ENCODE measurements around the gene EVA1C. TPM values are rescaled to one million over a fixed set of nuclear protein-coding genes. Genes with fewer than 3 reads are reported as not detected.

Gene EVA1C
- total and polyA plus RNA-seq, 2 donors (not counting 1 experiment from before 2014, with no cell fraction given): 2.4 to 4.6 TPM

- no peak overlapping the region for H3K4me2 ChIP-seq (ENCODE audit: extremely low read depth, insufficient read depth, low read length)
- no peak for TF ChIP-seq EZH2 (IDR thresholded peaks at IDR 0.05; ENCODE audit: low read length, missing control alignments)
- no peak for TF ChIP-seq CTCF (conservative IDR thresholded peaks at IDR 0.05 in 1 of 2, IDR thresholded peaks at IDR 0.05 in 1 of 2; ENCODE audit: low read depth in 1 of 2, low read length in 2 of 2)
- H3K4me1 ChIP-seq (ENCODE audit: control insufficient read depth, extremely low read depth, insufficient read depth, low read length): peaks cover 10% of the 10 kb centered on the region
- no peaks in the 10 kb centered on the region for H3K27me3 ChIP-seq (ENCODE audit: control insufficient read depth, insufficient read depth, low read length)
- no peaks in the 10 kb centered on the region for H4K20me1 ChIP-seq (ENCODE audit: control insufficient read depth, extremely low read depth, insufficient read depth, low read length)
- no peak overlapping the region for H3K9ac ChIP-seq (ENCODE audit: insufficient read depth, low read length)
- H2AFZ ChIP-seq (ENCODE audit: low read length): no peak overlapping the region
- H3K79me2 ChIP-seq (ENCODE audit: control insufficient read depth, insufficient read depth, low read length): no peaks in the 10 kb centered on the region
- H3K9me3 ChIP-seq (ENCODE audit: control insufficient read depth, insufficient read depth, low read depth, low read length): no peaks in the 10 kb centered on the region
- no peak overlapping the region for H3K27ac ChIP-seq (ENCODE audit: insufficient read depth, low read length)
- no peak overlapping the region for H3K4me3 ChIP-seq (replicated peaks in 1 of 4; ENCODE audit: control extremely low read depth in 1 of 4, insufficient read depth in 1 of 4, low read depth in 3 of 4, low read length in 4 of 4)
- no peak for DNase-seq (ENCODE audit: low read depth in 2 of 2)
- H3K36me3 ChIP-seq (ENCODE audit: control insufficient read depth, insufficient read depth, low read length): no peaks in the 10 kb centered on the region
These were observed 40.1 kb downstream of the EVA1C start for GRCh38 chr21:32452641-32453040.

GRCh38 chr21:32455548-32455947, 43.0 kb downstream of the EVA1C start:
- H3K4me3 ChIP-seq (replicated peaks in 1 of 4; ENCODE audit: control extremely low read depth in 1 of 4, insufficient read depth in 1 of 4, low read depth in 3 of 4, low read length in 4 of 4): no peak overlapping the region
- no peaks in the 10 kb centered on the region for H3K36me3 ChIP-seq (ENCODE audit: control insufficient read depth, insufficient read depth, low read length)
- no peaks in the 10 kb centered on the region for H3K27me3 ChIP-seq (ENCODE audit: control insufficient read depth, insufficient read depth, low read length)
- H3K9ac ChIP-seq (ENCODE audit: insufficient read depth, low read length): no peak overlapping the region
- no peaks in the 10 kb centered on the region for H3K9me3 ChIP-seq (ENCODE audit: control insufficient read depth, insufficient read depth, low read depth, low read length)
- H3K4me1 ChIP-seq (ENCODE audit: control insufficient read depth, extremely low read depth, insufficient read depth, low read length): peaks cover 8% of the 10 kb centered on the region
- H3K4me2 ChIP-seq (ENCODE audit: extremely low read depth, insufficient read depth, low read length): no peak overlapping the region
- TF ChIP-seq EZH2 (IDR thresholded peaks at IDR 0.05; ENCODE audit: low read length, missing control alignments) (no peak), CTCF (conservative IDR thresholded peaks at IDR 0.05 in 1 of 2, IDR thresholded peaks at IDR 0.05 in 1 of 2; ENCODE audit: low read depth in 1 of 2, low read length in 2 of 2) (no peak)
- no peak for DNase-seq (ENCODE audit: low read depth in 2 of 2)
- H3K27ac ChIP-seq (ENCODE audit: insufficient read depth, low read length): no peak overlapping the region
- H2AFZ ChIP-seq (ENCODE audit: low read length): no peak overlapping the region
- no peaks in the 10 kb centered on the region for H4K20me1 ChIP-seq (ENCODE audit: control insufficient read depth, extremely low read depth, insufficient read depth, low read length)
- no peaks in the 10 kb centered on the region for H3K79me2 ChIP-seq (ENCODE audit: control insufficient read depth, insufficient read depth, low read length)

- H3K27ac ChIP-seq (ENCODE audit: insufficient read depth, low read length): peak overlapping the region; percentile 26
- H3K79me2 ChIP-seq (ENCODE audit: control insufficient read depth, insufficient read depth, low read length): no peaks in the 10 kb centered on the region
- no peaks in the 10 kb centered on the region for H3K9me3 ChIP-seq (ENCODE audit: control insufficient read depth, insufficient read depth, low read depth, low read length)
- no peak overlapping the region for H3K4me3 ChIP-seq (replicated peaks in 1 of 4; ENCODE audit: control extremely low read depth in 1 of 4, insufficient read depth in 1 of 4, low read depth in 3 of 4, low read length in 4 of 4)
- no peaks in the 10 kb centered on the region for H3K27me3 ChIP-seq (ENCODE audit: control insufficient read depth, insufficient read depth, low read length)
- no peaks in the 10 kb centered on the region for H3K36me3 ChIP-seq (ENCODE audit: control insufficient read depth, insufficient read depth, low read length)
- no peaks in the 10 kb centered on the region for H4K20me1 ChIP-seq (ENCODE audit: control insufficient read depth, extremely low read depth, insufficient read depth, low read length)
- DNase-seq (ENCODE audit: low read depth in 2 of 2): peak; percentile 77 to 83
- peaks cover 8% of the 10 kb centered on the region for H3K4me1 ChIP-seq (ENCODE audit: control insufficient read depth, extremely low read depth, insufficient read depth, low read length)
- peak overlapping the region; percentile 68 for H3K4me2 ChIP-seq (ENCODE audit: extremely low read depth, insufficient read depth, low read length)
- H3K9ac ChIP-seq (ENCODE audit: insufficient read depth, low read length): no peak overlapping the region
- TF ChIP-seq EZH2 (IDR thresholded peaks at IDR 0.05; ENCODE audit: low read length, missing control alignments) (no peak), CTCF (conservative IDR thresholded peaks at IDR 0.05 in 1 of 2, IDR thresholded peaks at IDR 0.05 in 1 of 2; ENCODE audit: low read depth in 1 of 2, low read length in 2 of 2) (no peak)
- H2AFZ ChIP-seq (ENCODE audit: low read length): peak overlapping the region; percentile 50
These were observed 44.0 kb downstream of the EVA1C start for GRCh38 chr21:32456497-32456918.
